Fibroblast of lung (primary cell): ENCODE data around the gene SLC17A9. TPM values are rescaled to one million over a fixed set of nuclear protein-coding genes. Genes with fewer than 3 reads are reported as not detected.
"Not testable (repeated sequence)": the region's sequence is repeated elsewhere in the genome, so short reads cannot be mapped to it uniquely, and the experiment has no call there.

ENCODE experiments used
- DNase-seq, 2 donors: peaks; one replicate each; pipeline versions ENCODE4 v3.0.0 to v3.0.0-alpha.2; 2010; ENCODE audit warnings: low read depth in 2 of 2
- H2AFZ ChIP-seq: 2 replicates; pipeline ENCODE4 v1.5.1; 2012; ENCODE audit warnings: low read length, control low read depth, inconsistent platforms
- H3K27ac ChIP-seq: 2 replicates; pipeline ENCODE4 v1.5.1; 2011; ENCODE audit warnings: low read length, control low read depth; ENCODE audit not compliant: insufficient read depth
- H3K27me3 ChIP-seq: 2 replicates; pipeline ENCODE4 v1.5.1; 2011; ENCODE audit warnings: mild to moderate bottlenecking, low read length; ENCODE audit not compliant: control insufficient read depth, insufficient read depth
- H3K36me3 ChIP-seq: 2 replicates; pipeline ENCODE4 v1.5.1; 2011; ENCODE audit warnings: low read length; ENCODE audit not compliant: control insufficient read depth, insufficient read depth
- H3K4me1 ChIP-seq: 2 replicates; pipeline ENCODE4 v1.5.1; 2011; ENCODE audit warnings: low read length; ENCODE audit not compliant: control insufficient read depth, insufficient read depth; ENCODE audit errors: extremely low read depth
- H3K4me2 ChIP-seq: 2 replicates; pipeline ENCODE4 v1.5.1; 2011; ENCODE audit warnings: low read length, control low read depth; ENCODE audit not compliant: insufficient read depth; ENCODE audit errors: extremely low read depth
- H3K4me3 ChIP-seq, 4 experiments: fragments of 200-600 bp in 1 of 4; sonication (generic) in 1 of 4; replicated peaks in 1 of 4; 2 replicates each; pipeline ENCODE4 v1.5.1; 2011 to 2016; ENCODE audit warnings: low read length in 4 of 4, low read depth in 3 of 4, mild to moderate bottlenecking in 3 of 4, control low read depth in 2 of 4, inconsistent platforms in 1 of 4, mixed read lengths in 1 of 4; ENCODE audit not compliant: insufficient read depth in 1 of 4; ENCODE audit errors: control extremely low read depth in 1 of 4
- H3K79me2 ChIP-seq: 2 replicates; pipeline ENCODE4 v1.5.1; 2012; ENCODE audit warnings: mild to moderate bottlenecking, low read length, inconsistent platforms; ENCODE audit not compliant: control insufficient read depth, insufficient read depth
- H3K9ac ChIP-seq: 2 replicates; pipeline ENCODE4 v1.5.1; 2011; ENCODE audit warnings: mild to moderate bottlenecking, low read length, control low read depth; ENCODE audit not compliant: insufficient read depth
- H3K9me3 ChIP-seq: 2 replicates; pipeline ENCODE4 v1.5.1; 2012; ENCODE audit warnings: low read depth, low read length; ENCODE audit not compliant: control insufficient read depth, insufficient read depth
- H4K20me1 ChIP-seq: 2 replicates; pipeline ENCODE4 v1.5.1; 2011; ENCODE audit warnings: low read length; ENCODE audit not compliant: control insufficient read depth, insufficient read depth; ENCODE audit errors: extremely low read depth
- EZH2 ChIP-seq: IDR thresholded peaks from 2 replicates; pipeline ENCODE4 v1.5.1; 2012; ENCODE audit warnings: low read length, control low read depth, mild to moderate bottlenecking; ENCODE audit errors: missing control alignments
- polyA plus RNA-seq, 2 donors: library from polyadenylated mRNA; depleted of rRNA in 1 of 2; stranded (reverse) in 1 of 2; unstranded in 1 of 2; fragments of >200 nt; gene quantifications; 2 replicates each; pipeline ENCODE4 v1.2.1, GENCODE V29; 2011 to 2012; ENCODE audit warnings: missing spikeins in 1 of 2
- total RNA-seq: library from RNA; depleted of rRNA; stranded (reverse); fragments of >200 nt; gene quantifications from 2 replicates; pipeline ENCODE4 v1.2.1, GENCODE V29; 2014
- TF ChIP-seq, protein P1 (sequence below), 2 donors: IDR thresholded peaks in 1 of 2; conservative IDR thresholded peaks in 1 of 2; 1 replicate in 1 of 2; 2 replicates in 1 of 2; pipeline ENCODE4 v1.5.1; 2011 to 2012; ENCODE audit warnings: low read length in 2 of 2, control low read depth in 1 of 2, inconsistent platforms in 1 of 2, low read depth in 1 of 2, mild to moderate bottlenecking in 1 of 2

The SLC17A9 gene
- total and polyA plus RNA-seq, 2 donors (not counting 1 experiment from before 2014, with no cell fraction given), result 6.4 to 6.8 TPM

DNA sequence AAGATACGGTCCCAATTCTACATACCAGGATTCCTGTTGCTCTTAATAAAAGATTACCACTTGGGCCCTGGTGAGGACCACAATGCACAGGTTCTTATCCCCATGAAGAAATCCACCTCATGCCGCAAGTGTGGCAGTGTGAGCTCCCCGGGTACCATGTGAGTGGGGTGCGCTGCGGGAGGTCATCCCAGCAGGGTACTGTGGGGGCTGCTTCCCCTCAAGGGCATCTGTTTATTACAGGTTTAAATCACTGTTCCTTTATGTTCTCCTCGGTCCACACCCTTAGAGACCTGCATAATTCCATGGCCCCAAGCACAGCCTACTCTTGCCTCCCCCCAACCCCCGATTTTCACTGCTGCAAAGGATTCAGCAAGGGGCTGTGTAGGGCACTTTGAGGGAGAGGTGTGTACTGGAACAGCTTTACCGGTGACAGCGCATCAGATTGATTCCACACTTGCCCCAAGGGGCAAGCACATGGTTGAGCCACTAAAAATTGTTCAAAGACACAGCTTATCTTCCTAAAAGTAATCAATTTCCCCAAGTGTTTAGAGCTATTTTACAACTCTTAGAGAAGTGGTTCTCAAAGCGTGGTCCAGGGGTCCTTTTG lies 32.4 kb upstream of the SLC17A9 start:
- no peak overlapping the region for H2AFZ ChIP-seq
- no peaks in the 10 kb centered on the region for H3K27me3 ChIP-seq
- no peak overlapping the region for H3K9ac ChIP-seq
- no peak overlapping the region for H3K4me2 ChIP-seq
- peaks cover 10% of the 10 kb centered on the region for H4K20me1 ChIP-seq
- H3K4me3 ChIP-seq, result no peak overlapping the region
- H3K27ac ChIP-seq, result no peak overlapping the region
- H3K36me3 ChIP-seq, result no peaks in the 10 kb centered on the region
- H3K79me2 ChIP-seq, result peaks cover 100% of the 10 kb centered on the region
- H3K4me1 ChIP-seq, result peaks cover 18% of the 10 kb centered on the region
- no peak for DNase-seq
- no peaks in the 10 kb centered on the region for H3K9me3 ChIP-seq
- no peak for TF ChIP-seq EZH2
- TF ChIP-seq, protein P1, sequence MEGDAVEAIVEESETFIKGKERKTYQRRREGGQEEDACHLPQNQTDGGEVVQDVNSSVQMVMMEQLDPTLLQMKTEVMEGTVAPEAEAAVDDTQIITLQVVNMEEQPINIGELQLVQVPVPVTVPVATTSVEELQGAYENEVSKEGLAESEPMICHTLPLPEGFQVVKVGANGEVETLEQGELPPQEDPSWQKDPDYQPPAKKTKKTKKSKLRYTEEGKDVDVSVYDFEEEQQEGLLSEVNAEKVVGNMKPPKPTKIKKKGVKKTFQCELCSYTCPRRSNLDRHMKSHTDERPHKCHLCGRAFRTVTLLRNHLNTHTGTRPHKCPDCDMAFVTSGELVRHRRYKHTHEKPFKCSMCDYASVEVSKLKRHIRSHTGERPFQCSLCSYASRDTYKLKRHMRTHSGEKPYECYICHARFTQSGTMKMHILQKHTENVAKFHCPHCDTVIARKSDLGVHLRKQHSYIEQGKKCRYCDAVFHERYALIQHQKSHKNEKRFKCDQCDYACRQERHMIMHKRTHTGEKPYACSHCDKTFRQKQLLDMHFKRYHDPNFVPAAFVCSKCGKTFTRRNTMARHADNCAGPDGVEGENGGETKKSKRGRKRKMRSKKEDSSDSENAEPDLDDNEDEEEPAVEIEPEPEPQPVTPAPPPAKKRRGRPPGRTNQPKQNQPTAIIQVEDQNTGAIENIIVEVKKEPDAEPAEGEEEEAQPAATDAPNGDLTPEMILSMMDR (conservative IDR thresholded peaks at IDR 0.05 in 1 of 2, IDR thresholded peaks at IDR 0.05 in 1 of 2; ENCODE audit: low read depth in 1 of 2, low read length in 2 of 2), result no peak

DNA sequence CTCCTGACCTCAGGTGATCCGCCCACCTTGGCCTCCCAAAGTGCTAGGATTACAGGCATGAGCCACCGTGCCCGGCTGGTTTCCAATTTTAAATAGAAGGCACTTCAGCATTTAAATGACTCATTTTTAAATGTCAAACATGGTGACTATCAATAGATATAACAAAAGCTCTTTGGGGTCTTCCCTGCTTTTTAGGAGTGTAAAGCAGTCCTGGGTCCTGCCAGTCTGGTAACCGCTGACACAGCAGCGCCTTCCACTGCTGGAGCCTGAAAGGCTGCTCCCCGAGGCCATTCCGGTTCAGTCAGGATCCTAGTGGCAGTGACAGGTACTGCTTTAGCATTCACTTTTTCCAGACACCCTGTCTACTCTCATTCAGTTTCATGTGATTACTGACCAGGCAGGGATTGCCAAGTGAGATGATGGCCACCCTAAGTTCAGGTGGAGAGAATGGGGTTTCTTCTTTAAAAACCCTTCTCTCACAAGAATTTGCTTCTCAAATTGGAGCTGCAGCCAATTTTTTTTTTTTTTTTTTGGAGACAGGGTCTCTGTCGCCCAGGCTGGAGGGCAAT lies 31.3 kb upstream of the SLC17A9 start:
- Histone ChIP-seq H3K9ac (no peak overlapping the region), H3K27ac (no peak overlapping the region), H3K27me3 (no peaks in the 10 kb centered on the region), H3K4me3 (no peak overlapping the region), H4K20me1 (peaks cover 11% of the 10 kb centered on the region), H2AFZ (no peak overlapping the region), H3K9me3 (no peaks in the 10 kb centered on the region), H3K4me1 (peaks cover 17% of the 10 kb centered on the region), H3K79me2 (peaks cover 98% of the 10 kb centered on the region), H3K36me3 (no peaks in the 10 kb centered on the region), H3K4me2 (peak overlapping the region; percentile 18)
- DNase-seq, result peak; percentile 33 to 56
- TF ChIP-seq EZH2, result no peak
- TF ChIP-seq, protein P1 (conservative IDR thresholded peaks at IDR 0.05 in 1 of 2, IDR thresholded peaks at IDR 0.05 in 1 of 2; ENCODE audit: low read depth in 1 of 2, low read length in 2 of 2), result peak; percentile 41 to 67

DNA sequence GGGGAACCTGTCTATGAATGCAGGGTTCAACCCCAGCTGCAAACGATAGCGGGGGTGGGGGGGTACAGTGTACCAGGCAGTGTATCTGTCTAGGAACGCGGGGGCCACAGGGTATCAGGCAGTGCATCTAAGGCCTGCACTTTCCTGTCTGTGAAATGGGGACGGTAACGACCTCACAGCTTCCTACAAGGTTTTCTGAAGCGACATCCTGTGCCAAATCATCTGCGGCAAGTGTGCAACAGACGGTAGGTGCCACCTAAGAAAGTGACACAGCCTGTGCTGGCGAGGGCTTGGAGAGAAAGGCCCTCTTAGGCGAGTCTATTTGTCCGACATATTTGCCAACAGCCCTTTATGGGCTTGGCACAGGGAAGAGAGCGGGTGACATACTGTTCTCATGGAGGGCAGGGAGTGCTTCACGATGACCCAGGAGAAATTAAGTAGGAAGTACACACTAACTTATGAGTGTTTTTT lies 30.0 kb upstream of the SLC17A9 start:
- peak overlapping the region; percentile 44 for H3K27ac ChIP-seq
- DNase-seq, result no peak
- H3K9me3 ChIP-seq, result no peaks in the 10 kb centered on the region
- peaks cover 9% of the 10 kb centered on the region for H4K20me1 ChIP-seq
- peaks cover 96% of the 10 kb centered on the region for H3K79me2 ChIP-seq
- no peak for TF ChIP-seq EZH2
- TF ChIP-seq, protein P1 (conservative IDR thresholded peaks at IDR 0.05 in 1 of 2, IDR thresholded peaks at IDR 0.05 in 1 of 2; ENCODE audit: low read depth in 1 of 2, low read length in 2 of 2), result no peak
- no peak overlapping the region for H3K9ac ChIP-seq
- no peak overlapping the region for H2AFZ ChIP-seq
- no peaks in the 10 kb centered on the region for H3K36me3 ChIP-seq
- no peaks in the 10 kb centered on the region for H3K27me3 ChIP-seq
- no peak overlapping the region for H3K4me2 ChIP-seq
- H3K4me1 ChIP-seq, result peaks cover 15% of the 10 kb centered on the region
- no peak overlapping the region for H3K4me3 ChIP-seq

DNA sequence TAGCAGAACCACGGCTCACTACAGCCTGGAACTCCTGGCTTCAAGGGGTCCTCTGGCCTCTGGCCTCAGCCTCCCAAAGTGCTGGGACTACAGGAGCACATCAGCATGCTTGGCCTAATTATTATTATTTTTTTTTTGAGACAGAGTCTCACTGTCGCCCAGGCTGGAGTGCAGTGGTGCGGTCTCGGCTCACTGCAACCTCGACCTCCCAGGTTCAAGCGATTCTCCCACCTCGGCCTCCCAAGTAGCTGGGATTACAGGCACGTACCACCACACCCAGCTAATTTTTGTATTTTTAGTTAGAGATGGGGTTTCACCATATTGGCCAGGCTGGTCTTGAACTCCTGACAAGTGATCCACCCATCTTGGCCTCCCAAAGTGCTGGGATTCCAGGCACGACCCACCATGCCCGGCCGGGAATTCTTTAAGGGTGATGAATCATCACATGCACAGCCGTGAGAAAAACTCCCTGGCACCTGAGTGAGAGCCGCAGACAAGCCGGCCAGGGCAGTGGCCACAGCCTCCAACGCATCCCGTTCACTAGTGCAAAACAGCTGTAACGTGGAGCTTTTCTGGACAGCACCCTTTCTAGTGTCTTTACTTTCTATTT lies 29.3 kb upstream of the SLC17A9 start:
- H3K9ac ChIP-seq, H2AFZ ChIP-seq, H3K27me3 ChIP-seq, H3K36me3 ChIP-seq, H4K20me1 ChIP-seq, H3K4me2 ChIP-seq, H3K9me3 ChIP-seq: not testable (repeated sequence)
- Histone ChIP-seq H3K79me2 (peaks cover 96% of the 10 kb centered on the region), H3K27ac (peak overlapping the region; percentile 44), H3K4me1 (peaks cover 16% of the 10 kb centered on the region), H3K4me3 (peak overlapping the region in 1 of 4 experiments; percentile 9)
- peak; percentile 60 to 89 for DNase-seq
